ENCODE results near the gene MYO16. TPM values are rescaled to one million over a fixed set of nuclear protein-coding genes. Genes with fewer than 3 reads are reported as not detected.
"Not testable (repeated sequence)": the region's sequence is repeated elsewhere in the genome, so short reads cannot be mapped to it uniquely, and the experiment has no call there.

MYO16 gene
- total and polyA plus RNA-seq, 4 donors = 0.48 TPM; not detected in 3

DNA sequence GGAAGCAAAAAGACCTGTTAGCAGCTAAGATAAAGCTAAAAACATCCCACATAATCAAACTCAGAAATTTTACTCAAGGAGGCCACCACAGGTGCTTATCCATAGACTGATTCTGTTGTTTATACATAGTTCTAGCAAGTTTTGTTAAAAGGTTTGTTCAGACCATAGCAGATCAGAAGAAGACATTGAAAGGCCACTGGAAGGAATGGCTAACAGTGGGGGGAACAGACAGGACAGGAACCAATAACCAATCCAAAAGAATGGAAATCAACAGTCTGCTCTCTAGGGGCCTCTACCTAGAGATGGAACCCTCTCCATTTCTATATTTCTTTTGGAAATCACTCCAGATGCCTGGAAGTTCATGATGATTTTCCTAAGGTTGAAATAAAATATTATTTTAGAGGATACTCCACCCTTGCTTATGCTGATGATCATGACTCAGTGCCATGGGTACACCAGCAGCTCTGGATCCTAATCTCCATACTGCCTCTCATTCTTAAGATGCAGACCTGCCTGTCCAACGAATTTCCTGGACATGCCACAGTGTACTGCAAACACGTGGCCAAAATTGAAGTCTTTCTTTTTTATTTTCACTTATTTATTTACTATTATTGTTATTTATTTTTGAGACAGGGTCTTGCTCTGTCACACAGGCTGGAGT lies 260.0 kb downstream of the MYO16 start:
- no peaks in the 10 kb centered on the region for H3K27me3 ChIP-seq (ENCODE audit: control insufficient read depth in 1 of 2, insufficient read depth in 2 of 2, low read length in 1 of 2)
- H3K4me3 ChIP-seq (ENCODE audit: low read length in 2 of 2) = no peak overlapping the region
- ATAC-seq (ENCODE audit: low FRiP score) (no peak), DNase-seq (no peak)
- intact Hi-C loops (cut with DNase I) = no loop called here
- H3K4me1 ChIP-seq (ENCODE audit: control insufficient read depth in 1 of 2, insufficient read depth in 2 of 2, low read length in 2 of 2) = no peaks in the 10 kb centered on the region
- H3K9me3 ChIP-seq (ENCODE audit: control insufficient read depth, low read length) = no peaks in the 10 kb centered on the region
- H3K36me3 ChIP-seq (ENCODE audit: control insufficient read depth in 1 of 2, insufficient read depth in 2 of 2, low read length in 1 of 2) = no peaks in the 10 kb centered on the region
- no peak overlapping the region for H3K27ac ChIP-seq (ENCODE audit: low read depth in 1 of 2, low read length in 2 of 2)
- WGBS, 2 donors = 71 to 83% methylated on average over 2 of the region's 2 CpGs

GRCh38 chr13:108895220-108895704 lies 265.9 kb downstream of the MYO16 start:
- DNase-seq = no peak
- 4 to 6% methylated on average over 5 of the region's 5 CpGs for WGBS, 2 donors
- Histone ChIP-seq H3K4me3 (ENCODE audit: low read length in 2 of 2) (no peak overlapping the region), H3K9me3 (ENCODE audit: control insufficient read depth, low read length) (no peaks in the 10 kb centered on the region), H3K27ac (ENCODE audit: low read depth in 1 of 2, low read length in 2 of 2) (no peak overlapping the region), H3K4me1 (ENCODE audit: control insufficient read depth in 1 of 2, insufficient read depth in 2 of 2, low read length in 2 of 2) (no peaks in the 10 kb centered on the region), H3K36me3 (ENCODE audit: control insufficient read depth in 1 of 2, insufficient read depth in 2 of 2, low read length in 1 of 2) (no peaks in the 10 kb centered on the region), H3K27me3 (ENCODE audit: control insufficient read depth in 1 of 2, insufficient read depth in 2 of 2, low read length in 1 of 2) (no peaks in the 10 kb centered on the region)
- intact Hi-C loops (cut with DNase I) = loop anchor here (10.0 kb wide), 1 partner anchor 570 kb away; no protein-coding TSS in a partner anchor
- ATAC-seq (ENCODE audit: low FRiP score) = no peak

DNA sequence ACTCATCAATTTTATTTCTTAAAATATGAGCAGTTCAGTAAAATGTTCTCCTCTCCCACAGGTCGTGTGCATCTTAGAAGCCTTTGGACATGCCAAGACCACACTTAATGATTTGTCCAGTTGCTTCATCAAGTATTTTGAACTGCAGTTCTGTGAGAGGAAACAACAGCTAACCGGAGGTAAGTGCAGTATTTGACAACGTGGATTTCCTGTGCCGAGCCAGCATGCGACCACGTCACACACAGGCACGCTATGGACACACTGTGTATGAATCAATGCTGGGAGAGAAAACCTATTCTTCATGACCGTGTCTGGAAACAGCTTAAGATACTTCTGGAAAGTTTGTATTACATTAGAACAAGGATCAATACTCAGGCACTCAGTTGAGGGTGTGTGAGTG lies 268.5 kb downstream of the MYO16 start:
- WGBS, 2 donors = 64 to 66% methylated on average over 8 of the region's 8 CpGs
- Histone ChIP-seq H3K4me3 (ENCODE audit: low read length in 2 of 2) (no peak overlapping the region), H3K27ac (ENCODE audit: low read depth in 1 of 2, low read length in 2 of 2) (no peak overlapping the region), H3K9me3 (ENCODE audit: control insufficient read depth, low read length) (no peaks in the 10 kb centered on the region), H3K27me3 (ENCODE audit: control insufficient read depth in 1 of 2, insufficient read depth in 2 of 2, low read length in 1 of 2) (no peaks in the 10 kb centered on the region), H3K4me1 (ENCODE audit: control insufficient read depth in 1 of 2, insufficient read depth in 2 of 2, low read length in 2 of 2) (no peaks in the 10 kb centered on the region), H3K36me3 (ENCODE audit: control insufficient read depth in 1 of 2, insufficient read depth in 2 of 2, low read length in 1 of 2) (no peaks in the 10 kb centered on the region)
- DNase-seq = no peak
- no peak for ATAC-seq (ENCODE audit: low FRiP score)
- intact Hi-C loops (cut with DNase I) = loop anchor here (10.0 kb wide), 1 partner anchor 573 kb away; no protein-coding TSS in a partner anchor

DNA sequence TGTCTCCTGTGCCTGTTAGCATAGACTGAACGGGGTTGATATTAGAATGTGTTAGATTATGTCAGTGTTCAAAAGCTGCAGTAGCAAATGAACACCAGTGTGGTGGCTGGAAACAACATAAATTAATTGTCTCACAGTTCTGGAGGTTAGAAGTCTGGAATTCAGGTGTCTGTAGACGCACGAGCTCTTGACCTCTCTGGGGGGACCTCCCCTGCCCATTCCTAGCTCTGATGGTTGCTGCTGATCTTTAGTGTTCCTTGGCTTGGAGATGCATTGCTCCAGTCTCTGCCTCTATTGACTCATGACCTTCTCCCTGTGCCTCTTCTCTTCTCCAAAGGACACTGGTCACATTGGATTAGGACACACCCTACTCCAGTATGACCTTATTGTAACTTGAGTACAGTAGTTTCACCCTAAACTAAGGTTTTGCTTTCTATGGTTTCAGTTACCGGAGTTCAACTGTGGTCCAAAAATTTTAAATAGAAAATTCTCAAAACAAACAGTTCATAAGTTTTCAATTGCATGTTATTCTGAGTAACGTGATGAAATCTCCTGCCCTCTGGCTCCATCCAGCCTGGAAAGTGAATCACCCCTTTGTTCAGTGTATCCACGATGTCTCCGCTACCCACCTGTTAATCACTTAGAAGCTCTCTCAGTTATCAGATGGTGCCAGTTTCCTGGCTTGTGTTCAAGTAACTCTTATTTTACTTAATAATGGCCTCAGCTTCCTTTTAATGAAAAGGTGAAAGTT lies 273.2 kb downstream of the MYO16 start:
- no peak overlapping the region for H3K27ac ChIP-seq (ENCODE audit: low read depth in 1 of 2, low read length in 2 of 2)
- H3K36me3 ChIP-seq (ENCODE audit: control insufficient read depth in 1 of 2, insufficient read depth in 2 of 2, low read length in 1 of 2) = no peaks in the 10 kb centered on the region
- WGBS, 2 donors = 65 to 70% methylated on average over 7 of the region's 7 CpGs
- intact Hi-C loops (cut with DNase I) = no loop called here
- no peak for ATAC-seq (ENCODE audit: low FRiP score)
- H3K9me3 ChIP-seq (ENCODE audit: control insufficient read depth, low read length) = no peaks in the 10 kb centered on the region
- H3K4me1 ChIP-seq (ENCODE audit: control insufficient read depth in 1 of 2, insufficient read depth in 2 of 2, low read length in 2 of 2) = no peaks in the 10 kb centered on the region
- DNase-seq = no peak
- no peaks in the 10 kb centered on the region for H3K27me3 ChIP-seq (ENCODE audit: control insufficient read depth in 1 of 2, insufficient read depth in 2 of 2, low read length in 1 of 2)
- no peak overlapping the region for H3K4me3 ChIP-seq (ENCODE audit: low read length in 2 of 2)

DNA sequence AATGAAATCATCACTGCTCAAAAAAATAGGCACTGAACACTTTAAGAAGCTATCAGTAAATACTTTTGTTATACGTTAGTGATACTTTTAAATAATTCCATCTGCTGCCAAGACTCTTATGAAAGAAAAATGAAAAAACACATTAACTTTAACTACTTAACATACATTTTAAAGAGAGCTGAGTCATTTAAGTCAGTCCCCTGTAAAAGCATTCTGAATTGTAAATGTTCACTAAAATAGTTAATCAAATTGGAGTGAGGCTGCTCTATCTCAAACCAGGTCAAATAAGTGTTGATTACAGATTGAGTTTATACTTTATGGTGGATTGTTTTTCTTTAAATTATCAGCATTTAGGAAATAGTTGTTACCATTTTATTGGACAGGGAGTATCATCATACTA lies 274.2 kb downstream of the MYO16 start:
- H3K9me3 ChIP-seq (ENCODE audit: control insufficient read depth, low read length) = no peaks in the 10 kb centered on the region
- no peak for DNase-seq
- no peak for ATAC-seq (ENCODE audit: low FRiP score)
- intact Hi-C loops (cut with DNase I) = no loop called here
- H3K27ac ChIP-seq (ENCODE audit: low read depth in 1 of 2, low read length in 2 of 2) = no peak overlapping the region
- no peak overlapping the region for H3K4me3 ChIP-seq (ENCODE audit: low read length in 2 of 2)
- no peaks in the 10 kb centered on the region for H3K27me3 ChIP-seq (ENCODE audit: control insufficient read depth in 1 of 2, insufficient read depth in 2 of 2, low read length in 1 of 2)
- H3K36me3 ChIP-seq (ENCODE audit: control insufficient read depth in 1 of 2, insufficient read depth in 2 of 2, low read length in 1 of 2) = no peaks in the 10 kb centered on the region
- H3K4me1 ChIP-seq (ENCODE audit: control insufficient read depth in 1 of 2, insufficient read depth in 2 of 2, low read length in 2 of 2) = no peaks in the 10 kb centered on the region
- 23 to 28% methylated on average over 1 of the region's 1 CpG for WGBS, 2 donors

- no peak overlapping the region for H3K27ac ChIP-seq (ENCODE audit: low read depth in 1 of 2, low read length in 2 of 2)
- ATAC-seq (ENCODE audit: low FRiP score) (no peak), DNase-seq (no peak)
- intact Hi-C loops (cut with DNase I) = no loop called here
- no peaks in the 10 kb centered on the region for H3K4me1 ChIP-seq (ENCODE audit: control insufficient read depth in 1 of 2, insufficient read depth in 2 of 2, low read length in 2 of 2)
- H3K27me3 ChIP-seq (ENCODE audit: control insufficient read depth in 1 of 2, insufficient read depth in 2 of 2, low read length in 1 of 2) = no peaks in the 10 kb centered on the region
- no peaks in the 10 kb centered on the region for H3K9me3 ChIP-seq (ENCODE audit: control insufficient read depth, low read length)
- no peaks in the 10 kb centered on the region for H3K36me3 ChIP-seq (ENCODE audit: control insufficient read depth in 1 of 2, insufficient read depth in 2 of 2, low read length in 1 of 2)
- WGBS, 2 donors = 87 to 96% methylated on average over 2 of the region's 2 CpGs
- H3K4me3 ChIP-seq (ENCODE audit: low read length in 2 of 2) = no peak overlapping the region
Measured at GRCh38 chr13:108911807-108912206, 282.4 kb downstream of the MYO16 start.

DNA sequence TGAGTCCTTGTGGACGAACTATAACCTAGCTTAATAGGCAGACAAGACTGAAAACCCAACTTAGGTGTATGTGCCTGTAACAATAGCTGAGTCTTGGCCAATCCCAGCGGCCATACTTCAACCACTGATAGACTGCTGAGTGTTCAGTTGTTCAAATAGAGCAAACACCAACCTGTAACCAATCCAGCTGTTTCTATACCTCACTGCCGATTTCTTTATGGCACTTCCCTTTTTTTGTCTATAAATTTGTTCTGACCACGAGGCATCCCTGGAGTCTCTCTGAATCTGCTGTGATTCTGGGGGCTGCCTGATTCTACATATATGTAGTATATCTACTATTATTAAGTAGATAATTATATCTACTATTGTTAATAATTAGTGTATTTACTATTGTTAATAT lies 284.3 kb downstream of the MYO16 start:
- H3K9me3 ChIP-seq (ENCODE audit: control insufficient read depth, low read length); H3K4me1 ChIP-seq (ENCODE audit: control insufficient read depth in 1 of 2, insufficient read depth in 2 of 2, low read length in 2 of 2); H3K4me3 ChIP-seq (ENCODE audit: low read length in 2 of 2); intact Hi-C loops (cut with DNase I); ATAC-seq (ENCODE audit: low FRiP score); H3K27ac ChIP-seq (ENCODE audit: low read depth in 1 of 2, low read length in 2 of 2); H3K27me3 ChIP-seq (ENCODE audit: control insufficient read depth in 1 of 2, insufficient read depth in 2 of 2, low read length in 1 of 2); DNase-seq; H3K36me3 ChIP-seq (ENCODE audit: control insufficient read depth in 1 of 2, insufficient read depth in 2 of 2, low read length in 1 of 2): not testable (repeated sequence)
- 82 to 87% methylated on average over 4 of the region's 4 CpGs for WGBS, 2 donors

DNA sequence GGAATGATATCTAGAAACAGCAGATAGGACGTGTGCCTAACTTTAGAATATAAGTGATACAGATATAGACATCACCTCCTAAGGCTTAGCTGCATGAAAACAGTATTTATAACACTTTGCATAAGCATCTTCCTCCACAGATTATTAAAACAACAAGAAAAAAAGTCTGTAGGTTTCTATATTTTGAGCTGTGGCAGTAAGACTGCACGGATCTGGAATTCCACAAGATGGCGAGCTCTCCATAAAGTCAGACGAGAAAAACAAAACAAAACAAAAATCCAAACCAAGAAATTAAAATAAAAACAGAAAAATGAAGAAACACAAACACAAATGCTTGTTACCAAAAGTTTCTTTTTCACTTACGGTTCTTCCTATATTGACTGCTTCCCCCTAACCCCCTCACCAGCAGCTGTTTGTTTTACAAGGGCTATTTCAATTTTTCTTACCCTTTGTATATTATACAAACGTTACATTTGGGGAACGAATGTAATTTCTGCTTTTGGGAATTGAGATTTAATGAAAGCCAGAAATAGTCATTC lies 285.8 kb downstream of the MYO16 start:
- 2 to 3% methylated on average over 7 of the region's 7 CpGs for WGBS, 2 donors
- H3K36me3 ChIP-seq (ENCODE audit: control insufficient read depth in 1 of 2, insufficient read depth in 2 of 2, low read length in 1 of 2) = no peaks in the 10 kb centered on the region
- intact Hi-C loops (cut with DNase I) = loop anchor here in 1 of 2 donors (5.0 kb wide), 2 partner anchors 42 to 872 kb away; partner anchors contain the start of gene IRS2
- H3K27me3 ChIP-seq (ENCODE audit: control insufficient read depth in 1 of 2, insufficient read depth in 2 of 2, low read length in 1 of 2) = no peaks in the 10 kb centered on the region
- ATAC-seq (ENCODE audit: low FRiP score) (peak; percentile 61), DNase-seq (no peak)
- peak overlapping the region in 1 of 2 donors; percentile 80 for H3K27ac ChIP-seq (ENCODE audit: low read depth in 1 of 2, low read length in 2 of 2)
- peak overlapping the region in 1 of 2 donors; percentile 47 for H3K4me3 ChIP-seq (ENCODE audit: low read length in 2 of 2)
- no peaks in the 10 kb centered on the region for H3K4me1 ChIP-seq (ENCODE audit: control insufficient read depth in 1 of 2, insufficient read depth in 2 of 2, low read length in 2 of 2)
- no peaks in the 10 kb centered on the region for H3K9me3 ChIP-seq (ENCODE audit: control insufficient read depth, low read length)

All from aorta (tissue), 5 donors.